Thymus (tissue), 11 donors: ENCODE measurements around the gene TMC2. TPM values are rescaled to one million over a fixed set of nuclear protein-coding genes. Genes with fewer than 3 reads are reported as not detected.

Experiments used
- DNase-seq, 9 donors: peaks; one replicate each; pipeline ENCODE4 v3.0.0-alpha.2; 2013; ENCODE audit warnings: low spot score in 9 of 9, low read depth in 6 of 9, missing footprints in 1 of 9
- H3K27ac ChIP-seq, 2 donors: one replicate each; pipeline ENCODE4 v1.5.1; 2013; ENCODE audit warnings: control low read depth in 1 of 2, low read depth in 1 of 2, low read length in 1 of 2, mild to moderate bottlenecking in 1 of 2, moderate library complexity in 1 of 2
- H3K27me3 ChIP-seq, 2 donors: one replicate each; pipeline ENCODE4 v1.5.1; 2013; ENCODE audit warnings: low read length in 1 of 2; ENCODE audit not compliant: control insufficient read depth in 2 of 2, insufficient read depth in 1 of 2
- H3K36me3 ChIP-seq, 2 donors: one replicate each; pipeline ENCODE4 v1.5.1; 2013; ENCODE audit warnings: low read length in 1 of 2, mild to moderate bottlenecking in 1 of 2, moderate library complexity in 1 of 2; ENCODE audit not compliant: control insufficient read depth in 2 of 2, insufficient read depth in 2 of 2
- H3K4me1 ChIP-seq, 2 donors: one replicate each; pipeline ENCODE4 v1.5.1; 2013; ENCODE audit warnings: low read length in 2 of 2; ENCODE audit not compliant: control insufficient read depth in 2 of 2, insufficient read depth in 2 of 2
- H3K4me3 ChIP-seq, 2 donors: one replicate each; pipeline ENCODE4 v1.5.1; 2013; ENCODE audit warnings: low read length in 2 of 2, control low read depth in 1 of 2, mild to moderate bottlenecking in 1 of 2
- H3K9me3 ChIP-seq, 2 donors: one replicate each; pipeline ENCODE4 v1.5.1; 2013; ENCODE audit warnings: low read length in 1 of 2, mild to moderate bottlenecking in 1 of 2; ENCODE audit not compliant: control insufficient read depth in 2 of 2, insufficient read depth in 1 of 2
- WGBS: extraction: QIAGEN DNeasy Blood & Tissue Kit; methylation state at CpG from one replicate; pipeline ENCODE4 v1.1.7; 2013; 5-methylcytosine and 5-hydroxymethylcytosine counted together
- polyA plus RNA-seq: library from polyadenylated mRNA; stranded (reverse); fragments of 200-250 nt; gene quantifications from one replicate; pipeline ENCODE4 v1.2.3, GENCODE V29; 2013
- total RNA-seq: library from RNA; stranded (reverse); fragments of 120-200 nt; gene quantifications from one replicate; pipeline ENCODE4 v1.2.4, GENCODE V29; 2013
- donor health status: healthy.

TMC2 gene
- total and polyA plus RNA-seq, 2 donors = 0.05 TPM; not detected in 1

- 90% methylated on average over 9 of the region's 9 CpGs for WGBS
- no peaks in the 10 kb centered on the region for H3K4me1 ChIP-seq
- no peak for DNase-seq
- H3K36me3 ChIP-seq = no peaks in the 10 kb centered on the region
- no peaks in the 10 kb centered on the region for H3K9me3 ChIP-seq
- H3K27ac ChIP-seq = no peak overlapping the region
- H3K4me3 ChIP-seq = no peak overlapping the region
- no peaks in the 10 kb centered on the region for H3K27me3 ChIP-seq
These were observed 90.6 kb downstream of the TMC2 start for GRCh38 chr20:2626853-2627541.

- Histone ChIP-seq H3K9me3 (no peaks in the 10 kb centered on the region), H3K27ac (no peak overlapping the region), H3K4me1 (no peaks in the 10 kb centered on the region), H3K27me3 (peaks cover 0 to 20% of the 10 kb centered on the region in 2 donors), H3K36me3 (no peaks in the 10 kb centered on the region), H3K4me3 (no peak overlapping the region)
- DNase-seq = no peak
- WGBS = 27% methylated on average over 1 of the region's 1 CpG
These were observed 94.9 kb downstream of the TMC2 start for GRCh38 chr20:2631228-2631627.

GRCh38 chr20:2633381-2633780 lies 97.0 kb downstream of the TMC2 start:
- WGBS = 31% methylated on average over 1 of the region's 1 CpG
- DNase-seq = no peak

GRCh38 chr20:2637246-2637645 lies 100.9 kb downstream of the TMC2 start:
- Histone ChIP-seq H3K4me1 (no peaks in the 10 kb centered on the region), H3K27me3 (peaks cover 0 to 20% of the 10 kb centered on the region in 2 donors), H3K36me3 (no peaks in the 10 kb centered on the region), H3K9me3 (no peaks in the 10 kb centered on the region), H3K27ac (no peak overlapping the region), H3K4me3 (no peak overlapping the region)
- WGBS = 79% methylated on average over 6 of the region's 6 CpGs
- no peak for DNase-seq

More at GRCh38 chr20:2633381-2633780, 97.0 kb downstream of the TMC2 start:
- Histone ChIP-seq H3K27me3 (peaks cover 0 to 20% of the 10 kb centered on the region in 2 donors), H3K27ac (no peak overlapping the region), H3K36me3 (no peaks in the 10 kb centered on the region), H3K9me3 (no peaks in the 10 kb centered on the region), H3K4me1 (no peaks in the 10 kb centered on the region), H3K4me3 (no peak overlapping the region)

- 79% methylated on average over 1 of the region's 1 CpG for WGBS
- Histone ChIP-seq H3K4me3 (no peak overlapping the region), H3K9me3 (no peaks in the 10 kb centered on the region), H3K36me3 (no peaks in the 10 kb centered on the region), H3K27ac (no peak overlapping the region), H3K27me3 (peaks cover 0 to 6% of the 10 kb centered on the region in 2 donors), H3K4me1 (no peaks in the 10 kb centered on the region)
- no peak for DNase-seq
These were observed 103.9 kb downstream of the TMC2 start for GRCh38 chr20:2640260-2640659.

- Histone ChIP-seq H3K9me3 (no peaks in the 10 kb centered on the region), H3K27me3 (no peaks in the 10 kb centered on the region), H3K27ac (no peak overlapping the region), H3K4me3 (no peak overlapping the region), H3K36me3 (no peaks in the 10 kb centered on the region), H3K4me1 (no peaks in the 10 kb centered on the region)
- no peak for DNase-seq
- WGBS = 91% methylated on average over 9 of the region's 9 CpGs
These were observed 104.5 kb downstream of the TMC2 start for GRCh38 chr20:2640899-2641298.

GRCh38 chr20:2643708-2644107 lies 107.3 kb downstream of the TMC2 start:
- WGBS = 98% methylated on average over 1 of the region's 1 CpG
- Histone ChIP-seq H3K4me1 (no peaks in the 10 kb centered on the region), H3K27ac (no peak overlapping the region), H3K36me3 (no peaks in the 10 kb centered on the region), H3K27me3 (no peaks in the 10 kb centered on the region), H3K4me3 (no peak overlapping the region), H3K9me3 (no peaks in the 10 kb centered on the region)
- DNase-seq = no peak

- peak; percentile 62 to 97 (median 92) for DNase-seq
- Histone ChIP-seq H3K4me3 (peak within 1 kb of the TSS; percentile 80 to 83), H3K9me3 (no peaks in the 10 kb centered on the region), H3K27me3 (no peaks in the 10 kb centered on the region), H3K27ac (peak within 1 kb of the TSS; percentile 95 to 97), H3K4me1 (peaks cover 15 to 19% of the 10 kb centered on the region in 2 donors), H3K36me3 (peaks cover 32 to 35% of the 10 kb centered on the region in 2 donors)
- under 1% methylated on average over 101 of the region's 101 CpGs for WGBS
These were observed 115.7 kb downstream of the TMC2 start, which contains the start of gene NOP56 for GRCh38 chr20:2651772-2652723. Gene NOP56, plus strand, starts transcription at chr20:2652632. Its CDS starts 29 bp downstream, at chr20:2652661.
